HepG2 (cell line): Measurements from ENCODE around the gene RNASE7. TPM values are rescaled to one million over a fixed set of nuclear protein-coding genes. Genes with fewer than 3 reads are reported as not detected.
A peak's percentile ranks its signal among the peaks of the same experiment; 100 is the strongest.

Source experiments
- HBP1 ChIP-seq: IDR thresholded peaks from 2 replicates; pipeline ENCODE4 v1.6.1; 2016; ENCODE audit warnings: low read depth, control low read depth
- HDAC2 ChIP-seq: sonication (generic); formaldehyde crosslinking; IDR thresholded peaks from 2 replicates; pipeline ENCODE4 v1.4.0; 2020; ENCODE audit warnings: missing genetic modification reagents
- HNRNPK ChIP-seq: fragments of 200-400 bp; formaldehyde crosslinking; IDR thresholded peaks from 2 replicates; pipeline ENCODE4 v1.6.1; 2018; ENCODE audit warnings: low read length, low read depth, moderate library complexity, mild to moderate bottlenecking; ENCODE audit not compliant: poor library complexity, severe bottlenecking
- KLF9 ChIP-seq: IDR thresholded peaks from 2 replicates; pipeline ENCODE4 v1.6.1; 2016; ENCODE audit warnings: low read depth
- RAD21 ChIP-seq: fragments of 450-650 bp; formaldehyde crosslinking; IDR thresholded peaks from 2 replicates; pipeline ENCODE4 v1.5.0; 2020; ENCODE audit warnings: mild to moderate bottlenecking
- RBM39 ChIP-seq: fragments of 200-400 bp; formaldehyde crosslinking; IDR thresholded peaks from one replicate; pipeline ENCODE4 v1.6.1; 2018; ENCODE audit warnings: antibody characterized with exemption, mild to moderate bottlenecking, low read depth, low read length; ENCODE audit not compliant: poor library complexity, severe bottlenecking
- REL ChIP-seq: sonication (generic); formaldehyde crosslinking; conservative IDR thresholded peaks from 2 replicates; pipeline ENCODE4 v1.8.0; 2022; ENCODE audit warnings: mild to moderate bottlenecking, missing genetic modification reagents, moderate library complexity
- SOX13 ChIP-seq, 3 experiments: fragments of 450-650 bp in 1 of 3; sonication (generic) in 1 of 3; formaldehyde crosslinking in 1 of 3; IDR thresholded peaks in 2 of 3; conservative IDR thresholded peaks in 1 of 3; 2 replicates each; pipeline versions ENCODE4 v1.5.0 to v1.6.1; 2016 to 2020; ENCODE audit warnings: antibody characterized with exemption in 1 of 3, mild to moderate bottlenecking in 1 of 3, missing compliant biosample characterization in 1 of 3, missing genetic modification reagents in 1 of 3, moderate library complexity in 1 of 3
- TARDBP ChIP-seq: sonication (generic); formaldehyde crosslinking; IDR thresholded peaks from 2 replicates; pipeline ENCODE4 v1.8.0; 2022; ENCODE audit warnings: mild to moderate bottlenecking, missing genetic modification reagents
- ZBTB7A ChIP-seq: sonication (generic); formaldehyde crosslinking; IDR thresholded peaks from 2 replicates; pipeline ENCODE4 v1.8.0; 2022; ENCODE audit warnings: mild to moderate bottlenecking, missing genetic modification reagents
- ZNF205 ChIP-seq: IDR thresholded peaks from 2 replicates; pipeline ENCODE4 v1.6.1; 2018; ENCODE audit warnings: missing biosample characterization, missing genetic modification reagents
- ZNF317 ChIP-seq: sonication (generic); formaldehyde crosslinking; IDR thresholded peaks from 2 replicates; pipeline ENCODE4 v1.5.0; 2020; ENCODE audit warnings: mild to moderate bottlenecking, missing genetic modification reagents
- ZNF703 ChIP-seq: sonication (generic); formaldehyde crosslinking; IDR thresholded peaks from 2 replicates; pipeline ENCODE4 v1.5.1; 2020; ENCODE audit warnings: missing genetic modification reagents, mild to moderate bottlenecking, moderate library complexity, borderline replicate concordance
- ZNF713 ChIP-seq: sonication (generic); formaldehyde crosslinking; IDR thresholded peaks from 2 replicates; pipeline ENCODE4 v1.4.0; 2020; ENCODE audit warnings: mild to moderate bottlenecking, missing genetic modification reagents
- ZNF746 ChIP-seq: sonication (generic); formaldehyde crosslinking; IDR thresholded peaks from 2 replicates; pipeline ENCODE4 v1.8.0; 2022; ENCODE audit warnings: mild to moderate bottlenecking, missing genetic modification reagents
- ZNF883 ChIP-seq: sonication (generic); formaldehyde crosslinking; IDR thresholded peaks from 2 replicates; pipeline ENCODE4 v1.5.1; 2020; ENCODE audit warnings: mild to moderate bottlenecking, missing genetic modification reagents; ENCODE audit errors: not compliant biosample characterization
- polyA plus RNA-seq, 8 experiments: library from polyadenylated mRNA; depleted of rRNA in 3 of 8; stranded (reverse) in 7 of 8; unstranded in 1 of 8; fragments of >200 nt; fragmentation: Illumina TruSeq in 4 of 8; extraction: Trizol in 4 of 8; gene quantifications; 2 replicates each; pipeline versions ENCODE4 v1.2.1 to v1.2.3, GENCODE V29; 2011 to 2016; ENCODE audit warnings: low read depth in 4 of 8, missing spikeins in 1 of 8, mixed read lengths in 1 of 8; ENCODE audit not compliant: insufficient read depth in 1 of 8
- total RNA-seq, 5 experiments: library from RNA; depleted of rRNA; stranded (reverse); fragments of >200 nt; fragmentation: Illumina TruSeq; extraction: Trizol; gene quantifications; 2 replicates each; pipeline ENCODE4 v1.2.3, GENCODE V29; 2016; ENCODE audit warnings: low read depth in 1 of 5
- TF ChIP-seq, protein P1 (sequence below), 2 experiments: fragments of 450-650 bp in 1 of 2; sonication (generic) in 1 of 2; formaldehyde crosslinking in 1 of 2; IDR thresholded peaks; 2 replicates each; pipeline versions ENCODE4 v1.6.1 to v1.8.0; 2016 to 2022; ENCODE audit warnings: antibody characterized with exemption in 1 of 2, mild to moderate bottlenecking in 1 of 2, missing genetic modification reagents in 1 of 2

Gene RNASE7
- total and polyA plus RNA-seq, 2 of the 13 experiments (the other 11 are each of a cell fraction or from before 2014, with no cell fraction given): 0.04 TPM; not detected in 1

DNA sequence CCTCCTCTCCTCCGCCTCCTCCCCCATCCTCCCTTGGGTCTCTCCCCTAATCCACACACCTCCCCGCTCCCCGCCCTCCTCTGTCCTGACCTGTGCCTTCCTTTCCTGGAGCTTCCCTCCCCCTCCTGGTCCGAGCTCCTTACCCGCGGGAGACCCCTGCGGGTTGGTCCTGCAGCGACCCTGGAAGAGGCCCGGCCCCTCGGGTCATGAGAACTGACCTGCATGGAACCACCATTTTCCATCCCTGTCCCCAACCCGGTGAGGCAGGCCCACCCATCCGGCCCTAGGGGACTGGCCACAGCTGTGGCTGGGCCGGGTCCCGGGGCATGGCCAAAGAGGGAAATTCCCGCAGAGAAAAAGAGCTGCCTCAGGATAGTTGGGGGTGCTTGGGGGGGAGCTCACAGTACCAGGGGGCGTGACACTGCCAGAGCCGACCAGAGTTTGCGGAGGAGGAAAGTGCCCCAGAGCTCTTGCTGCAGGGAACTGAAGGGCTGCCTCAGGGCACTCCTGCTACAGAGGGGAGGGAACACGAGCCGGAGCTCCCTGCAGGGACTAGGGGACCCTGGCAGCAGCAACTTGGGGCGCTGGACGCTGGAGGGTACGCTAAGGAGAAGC, 28.6 kb downstream of the RNASE7 start (continued):
- TF ChIP-seq HBP1: no peak
- peak; percentile 71 for TF ChIP-seq REL
- peak; percentile 58; the same call in 1 of the 2 replicates for TF ChIP-seq ZNF746
- peak; percentile 96 for TF ChIP-seq ZBTB7A (CRISPR knock-in tag)
- no peak for TF ChIP-seq ZNF205 (CRISPR knock-in tag)
- TF ChIP-seq SOX13 (IDR thresholded peaks at IDR 0.05): peak; percentile 15; the same call in 1 of the 2 replicates
- TF ChIP-seq SOX13 (CRISPR knock-in tag; conservative IDR thresholded peaks at IDR 0.05 in 1 of 2, IDR thresholded peaks at IDR 0.05 in 1 of 2): no peak
- TF ChIP-seq ZNF883: peak; percentile 87
- no peak for TF ChIP-seq HDAC2 (CRISPR knock-in tag)
- TF ChIP-seq ZNF317: 0 out of 2 replicates have a peak, but pooled peaks have one; percentile 23
- TF ChIP-seq ZNF713: no peak
- TF ChIP-seq ZNF703 (CRISPR knock-in tag): 0 out of 2 replicates have a peak, but pooled peaks have one; percentile 50
- peak; percentile 17; the same call in 1 of the 2 replicates for TF ChIP-seq TARDBP
- TF ChIP-seq, protein P1, sequence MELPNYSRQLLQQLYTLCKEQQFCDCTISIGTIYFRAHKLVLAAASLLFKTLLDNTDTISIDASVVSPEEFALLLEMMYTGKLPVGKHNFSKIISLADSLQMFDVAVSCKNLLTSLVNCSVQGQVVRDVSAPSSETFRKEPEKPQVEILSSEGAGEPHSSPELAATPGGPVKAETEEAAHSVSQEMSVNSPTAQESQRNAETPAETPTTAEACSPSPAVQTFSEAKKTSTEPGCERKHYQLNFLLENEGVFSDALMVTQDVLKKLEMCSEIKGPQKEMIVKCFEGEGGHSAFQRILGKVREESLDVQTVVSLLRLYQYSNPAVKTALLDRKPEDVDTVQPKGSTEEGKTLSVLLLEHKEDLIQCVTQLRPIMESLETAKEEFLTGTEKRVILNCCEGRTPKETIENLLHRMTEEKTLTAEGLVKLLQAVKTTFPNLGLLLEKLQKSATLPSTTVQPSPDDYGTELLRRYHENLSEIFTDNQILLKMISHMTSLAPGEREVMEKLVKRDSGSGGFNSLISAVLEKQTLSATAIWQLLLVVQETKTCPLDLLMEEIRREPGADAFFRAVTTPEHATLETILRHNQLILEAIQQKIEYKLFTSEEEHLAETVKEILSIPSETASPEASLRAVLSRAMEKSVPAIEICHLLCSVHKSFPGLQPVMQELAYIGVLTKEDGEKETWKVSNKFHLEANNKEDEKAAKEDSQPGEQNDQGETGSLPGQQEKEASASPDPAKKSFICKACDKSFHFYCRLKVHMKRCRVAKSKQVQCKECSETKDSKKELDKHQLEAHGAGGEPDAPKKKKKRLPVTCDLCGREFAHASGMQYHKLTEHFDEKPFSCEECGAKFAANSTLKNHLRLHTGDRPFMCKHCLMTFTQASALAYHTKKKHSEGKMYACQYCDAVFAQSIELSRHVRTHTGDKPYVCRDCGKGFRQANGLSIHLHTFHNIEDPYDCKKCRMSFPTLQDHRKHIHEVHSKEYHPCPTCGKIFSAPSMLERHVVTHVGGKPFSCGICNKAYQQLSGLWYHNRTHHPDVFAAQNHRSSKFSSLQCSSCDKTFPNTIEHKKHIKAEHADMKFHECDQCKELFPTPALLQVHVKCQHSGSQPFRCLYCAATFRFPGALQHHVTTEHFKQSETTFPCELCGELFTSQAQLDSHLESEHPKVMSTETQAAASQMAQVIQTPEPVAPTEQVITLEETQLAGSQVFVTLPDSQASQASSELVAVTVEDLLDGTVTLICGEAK (IDR thresholded peaks at IDR 0.05): no peak
- TF ChIP-seq, protein P1 (CRISPR knock-in tag; IDR thresholded peaks at IDR 0.05): peak; percentile 69
- 0 out of 2 replicates have a peak, but pooled peaks have one; percentile 36 for TF ChIP-seq KLF9 (CRISPR knock-in tag)
- no peak; the same call in 1 of the 2 replicates for TF ChIP-seq RAD21
- peak; percentile 18 for TF ChIP-seq RBM39
- TF ChIP-seq HNRNPK: peak; percentile 38
